ENCODE measurements around the gene PRPF4. TPM values are rescaled to one million over a fixed set of nuclear protein-coding genes. Genes with fewer than 3 reads are reported as not detected.
A peak's percentile ranks its signal among the peaks of the same experiment; 100 is the strongest.

PRPF4 gene
- total RNA-seq, 4 donors from 2014 or later, result 9.0 to 14.4 (median 10.9) TPM

DNA sequence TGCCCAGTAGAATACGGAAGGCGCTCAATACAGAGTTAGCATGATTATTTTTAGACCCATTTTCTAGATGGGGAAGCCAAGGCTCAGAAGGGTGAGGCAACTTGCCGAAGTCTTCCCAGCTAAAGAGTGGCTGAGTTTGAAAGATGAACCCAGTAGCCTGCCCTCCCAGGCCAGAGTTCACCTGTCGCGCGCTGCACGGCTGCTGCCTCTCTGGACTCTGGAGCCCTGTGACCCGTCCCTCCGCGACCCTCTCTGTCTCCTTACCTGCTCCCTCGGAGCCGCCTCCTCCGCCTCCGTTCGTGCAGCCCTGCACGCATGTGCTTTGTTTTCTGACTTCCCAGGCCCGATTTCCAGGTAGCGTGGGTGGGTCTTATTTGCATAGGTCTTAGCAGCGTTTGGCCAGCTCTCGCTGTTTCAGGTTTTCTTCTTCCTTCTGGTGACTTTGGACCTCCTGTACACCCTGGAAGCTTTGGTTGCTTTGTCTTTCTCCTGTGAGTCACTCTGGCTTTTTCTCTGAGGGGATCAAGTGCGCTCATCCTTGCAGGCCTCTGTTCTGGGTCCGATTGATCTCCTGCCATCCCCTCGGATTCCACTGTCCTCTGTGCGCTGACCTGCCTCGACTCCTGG is 27.4 kb downstream of the PRPF4 start, which contains the start of gene RNF183:
RNF183 (minus strand) TSS at position 585 of the 627 bp plus-strand sequence. CDS start 5,192 bp downstream, outside the sequence.
- Histone ChIP-seq H3K4me3 (no peak within 1 kb of the TSS), H3K27me3 (no peaks in the 10 kb centered on the region), H3K9me3 (no peaks in the 10 kb centered on the region), H3K4me1 (no peaks in the 10 kb centered on the region), H3K27ac (no peak within 1 kb of the TSS), H3K36me3 (no peaks in the 10 kb centered on the region)
- no peak for DNase-seq (ENCODE audit: low spot score in 2 of 2)
- TF ChIP-seq, protein P1, sequence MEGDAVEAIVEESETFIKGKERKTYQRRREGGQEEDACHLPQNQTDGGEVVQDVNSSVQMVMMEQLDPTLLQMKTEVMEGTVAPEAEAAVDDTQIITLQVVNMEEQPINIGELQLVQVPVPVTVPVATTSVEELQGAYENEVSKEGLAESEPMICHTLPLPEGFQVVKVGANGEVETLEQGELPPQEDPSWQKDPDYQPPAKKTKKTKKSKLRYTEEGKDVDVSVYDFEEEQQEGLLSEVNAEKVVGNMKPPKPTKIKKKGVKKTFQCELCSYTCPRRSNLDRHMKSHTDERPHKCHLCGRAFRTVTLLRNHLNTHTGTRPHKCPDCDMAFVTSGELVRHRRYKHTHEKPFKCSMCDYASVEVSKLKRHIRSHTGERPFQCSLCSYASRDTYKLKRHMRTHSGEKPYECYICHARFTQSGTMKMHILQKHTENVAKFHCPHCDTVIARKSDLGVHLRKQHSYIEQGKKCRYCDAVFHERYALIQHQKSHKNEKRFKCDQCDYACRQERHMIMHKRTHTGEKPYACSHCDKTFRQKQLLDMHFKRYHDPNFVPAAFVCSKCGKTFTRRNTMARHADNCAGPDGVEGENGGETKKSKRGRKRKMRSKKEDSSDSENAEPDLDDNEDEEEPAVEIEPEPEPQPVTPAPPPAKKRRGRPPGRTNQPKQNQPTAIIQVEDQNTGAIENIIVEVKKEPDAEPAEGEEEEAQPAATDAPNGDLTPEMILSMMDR (IDR thresholded peaks at IDR 0.05), result no peak
- no peak for TF ChIP-seq POLR2A (IDR thresholded peaks at IDR 0.05)
- no peak for TF ChIP-seq EP300 (IDR thresholded peaks at IDR 0.05)
- 78 to 85% methylated on average over 25 of the region's 25 CpGs for WGBS, 2 donors

DNA sequence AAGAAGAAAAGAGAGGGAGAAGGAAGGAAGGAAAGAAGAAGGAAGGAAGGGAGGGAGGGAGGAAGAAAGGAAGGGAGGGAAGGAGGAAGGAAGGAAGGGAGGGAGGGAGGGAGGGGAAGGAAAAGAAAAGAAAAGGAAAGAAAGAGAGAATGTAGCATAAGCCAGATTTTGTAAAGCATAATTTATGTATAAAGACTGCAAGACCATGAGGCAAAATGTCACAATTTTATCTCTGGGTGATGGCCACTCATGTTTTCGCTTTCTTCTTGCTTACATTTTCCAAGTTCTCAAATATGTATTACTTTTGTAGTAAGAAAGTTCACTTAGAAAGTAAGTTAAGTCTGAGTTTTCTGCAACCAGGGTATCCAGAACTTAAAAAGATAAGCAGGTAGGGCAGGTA is 31.1 kb downstream of the PRPF4 start:
- no peak overlapping the region for H3K27ac ChIP-seq
- H3K9me3 ChIP-seq, result no peaks in the 10 kb centered on the region
- no peaks in the 10 kb centered on the region for H3K36me3 ChIP-seq
- DNase-seq (ENCODE audit: low spot score in 2 of 2), result no peak
- H3K4me1 ChIP-seq, result no peaks in the 10 kb centered on the region
- no peaks in the 10 kb centered on the region for H3K27me3 ChIP-seq
- H3K4me3 ChIP-seq, result no peak overlapping the region
- TF ChIP-seq EP300 (IDR thresholded peaks at IDR 0.05) (no peak), POLR2A (IDR thresholded peaks at IDR 0.05) (no peak)
- TF ChIP-seq, protein P1 (IDR thresholded peaks at IDR 0.05), result no peak
- 89 to 94% methylated on average over 1 of the region's 1 CpG for WGBS, 2 donors

GRCh38 chr9:113307396-113307975 is 32.0 kb downstream of the PRPF4 start:
- Histone ChIP-seq H3K36me3 (no peaks in the 10 kb centered on the region), H3K4me1 (no peaks in the 10 kb centered on the region), H3K4me3 (no peak overlapping the region), H3K27ac (no peak overlapping the region), H3K9me3 (no peaks in the 10 kb centered on the region), H3K27me3 (no peaks in the 10 kb centered on the region)
- TF ChIP-seq POLR2A (IDR thresholded peaks at IDR 0.05) (no peak), EP300 (IDR thresholded peaks at IDR 0.05) (no peak)
- TF ChIP-seq, protein P1 (IDR thresholded peaks at IDR 0.05), result no peak
- 51 to 63% methylated on average over 8 of the region's 8 CpGs for WGBS, 2 donors
- DNase-seq (ENCODE audit: low spot score in 2 of 2), result no peak

DNA sequence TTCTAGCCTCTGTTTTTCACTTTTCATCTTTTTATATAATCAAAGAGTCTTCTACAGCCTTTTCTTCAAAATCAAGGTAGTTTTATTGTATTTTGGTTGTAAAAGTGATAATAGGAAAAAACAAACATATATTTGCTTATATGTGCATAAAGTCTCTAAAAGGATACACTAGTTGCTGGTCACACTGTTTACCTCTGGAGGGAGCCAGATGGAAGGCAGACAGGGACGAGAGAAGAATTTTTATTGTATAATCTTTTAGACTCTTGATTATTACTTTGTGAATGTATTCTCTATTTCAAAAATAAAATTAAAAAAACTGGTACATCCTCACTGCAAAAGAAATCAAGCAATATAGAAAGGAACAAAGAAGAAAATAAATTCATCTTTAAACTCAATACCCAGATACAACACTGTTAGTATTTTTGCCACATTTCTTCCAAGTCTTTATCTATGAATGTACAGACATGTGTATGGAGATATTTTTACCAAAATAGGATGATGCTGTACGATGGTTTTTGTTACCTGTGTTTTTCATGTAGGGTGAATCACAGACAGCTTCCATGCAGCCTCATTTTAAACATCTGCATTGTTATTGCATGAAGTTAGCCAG is 33.9 kb downstream of the PRPF4 start:
- Histone ChIP-seq H3K4me1 (no peaks in the 10 kb centered on the region), H3K4me3 (no peak overlapping the region), H3K36me3 (peaks cover 0 to 2% (median 0%) of the 10 kb centered on the region in 3 donors), H3K9me3 (no peaks in the 10 kb centered on the region), H3K27ac (no peak overlapping the region), H3K27me3 (no peaks in the 10 kb centered on the region)
- peak in 1 of 2 donors; percentile 19 for DNase-seq (ENCODE audit: low spot score in 2 of 2)
- no peak for TF ChIP-seq EP300 (IDR thresholded peaks at IDR 0.05)
- TF ChIP-seq, protein P1 (IDR thresholded peaks at IDR 0.05), result peak; percentile 19 to 56 (median 38)
- WGBS, 2 donors, result 6 to 10% methylated on average over 2 of the region's 2 CpGs

GRCh38 chr9:113310538-113310937 is 35.1 kb downstream of the PRPF4 start:
- TF ChIP-seq POLR2A (IDR thresholded peaks at IDR 0.05), result no peak
- no peak for TF ChIP-seq EP300 (IDR thresholded peaks at IDR 0.05)
- TF ChIP-seq, protein P1 (IDR thresholded peaks at IDR 0.05), result no peak
- Histone ChIP-seq H3K4me3 (no peak overlapping the region), H3K36me3 (peaks cover 0 to 14% (median 0%) of the 10 kb centered on the region in 3 donors), H3K9me3 (no peaks in the 10 kb centered on the region), H3K27me3 (no peaks in the 10 kb centered on the region), H3K27ac (no peak overlapping the region), H3K4me1 (no peaks in the 10 kb centered on the region)
- no peak for DNase-seq (ENCODE audit: low spot score in 2 of 2)
- WGBS, 2 donors, result 49 to 53% methylated on average over 3 of the region's 3 CpGs

Data from tibial nerve (tissue), 4 donors.